ENCODE measurements around the gene KLF5.

DNA sequence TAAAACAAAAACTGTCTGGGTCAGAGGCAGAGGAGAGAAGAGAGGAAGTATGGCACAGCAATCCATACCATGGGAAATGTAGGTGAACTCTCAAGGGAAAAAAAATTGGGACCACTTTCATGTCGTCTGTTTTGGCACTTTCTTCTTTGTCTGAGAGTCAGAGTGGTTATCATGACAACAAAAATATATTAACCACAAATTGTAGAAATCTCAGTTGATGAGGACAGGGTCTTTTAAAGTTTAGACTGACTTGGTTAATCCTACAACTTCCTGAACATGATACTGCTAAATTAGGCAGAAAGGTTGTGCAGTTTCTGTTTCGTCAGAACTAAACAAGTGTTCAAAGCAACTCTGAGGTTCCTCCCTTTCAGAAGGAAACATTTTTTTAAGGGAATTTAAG, 15.2 kb downstream of the KLF5 start:
- TF ChIP-seq, protein P1, sequence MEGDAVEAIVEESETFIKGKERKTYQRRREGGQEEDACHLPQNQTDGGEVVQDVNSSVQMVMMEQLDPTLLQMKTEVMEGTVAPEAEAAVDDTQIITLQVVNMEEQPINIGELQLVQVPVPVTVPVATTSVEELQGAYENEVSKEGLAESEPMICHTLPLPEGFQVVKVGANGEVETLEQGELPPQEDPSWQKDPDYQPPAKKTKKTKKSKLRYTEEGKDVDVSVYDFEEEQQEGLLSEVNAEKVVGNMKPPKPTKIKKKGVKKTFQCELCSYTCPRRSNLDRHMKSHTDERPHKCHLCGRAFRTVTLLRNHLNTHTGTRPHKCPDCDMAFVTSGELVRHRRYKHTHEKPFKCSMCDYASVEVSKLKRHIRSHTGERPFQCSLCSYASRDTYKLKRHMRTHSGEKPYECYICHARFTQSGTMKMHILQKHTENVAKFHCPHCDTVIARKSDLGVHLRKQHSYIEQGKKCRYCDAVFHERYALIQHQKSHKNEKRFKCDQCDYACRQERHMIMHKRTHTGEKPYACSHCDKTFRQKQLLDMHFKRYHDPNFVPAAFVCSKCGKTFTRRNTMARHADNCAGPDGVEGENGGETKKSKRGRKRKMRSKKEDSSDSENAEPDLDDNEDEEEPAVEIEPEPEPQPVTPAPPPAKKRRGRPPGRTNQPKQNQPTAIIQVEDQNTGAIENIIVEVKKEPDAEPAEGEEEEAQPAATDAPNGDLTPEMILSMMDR (IDR thresholded peaks at IDR 0.05; ENCODE audit: low read depth, low read length, poor library complexity, severe bottlenecking), result no peak
- no peak for TF ChIP-seq EZH2phosphoT487 (IDR thresholded peaks at IDR 0.05; ENCODE audit: borderline replicate concordance, low read length)

Data from DOHH2 (cell line).